Erythroblast (primary cell): ENCODE measurements around the gene EIF4E1B.
"Not testable (repeated sequence)": the region's sequence is repeated elsewhere in the genome, so short reads cannot be mapped to it uniquely, and the experiment has no call there.

ENCODE experiments used
- GATA1 ChIP-seq: IDR thresholded peaks from 2 replicates; pipeline ENCODE4 v1.6.1; 2011; ENCODE audit warnings: low read depth, mild to moderate bottlenecking, control low read depth, low read length, moderate library complexity
- POLR2A ChIP-seq: IDR thresholded peaks from 2 replicates; pipeline ENCODE4 v1.6.1; 2011; ENCODE audit warnings: mild to moderate bottlenecking, low read length

DNA sequence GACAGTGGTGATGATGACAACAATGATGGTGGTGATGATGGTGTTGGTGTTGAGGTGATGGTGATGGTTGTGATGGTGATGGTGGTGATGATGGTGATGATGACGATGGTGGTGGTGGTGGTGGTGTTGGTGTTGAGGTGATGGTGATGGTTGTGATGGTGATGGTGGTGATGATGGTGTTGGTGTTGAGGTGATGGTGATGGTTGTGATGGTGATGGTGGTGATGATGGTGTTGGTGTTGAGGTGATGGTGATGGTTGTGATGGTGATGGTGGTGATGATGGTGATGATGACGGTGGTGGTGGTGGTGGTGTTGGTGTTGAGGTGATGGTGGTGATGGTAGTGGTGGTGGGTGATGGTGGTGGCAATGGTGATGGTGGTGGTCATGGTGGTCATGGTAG is 38.8 kb upstream of the EIF4E1B start:
- TF ChIP-seq POLR2A, GATA1: not testable (repeated sequence)
